GM23338 (cell line): ENCODE data around the gene OR5AU1. TPM values are rescaled to one million over a fixed set of nuclear protein-coding genes. Genes with fewer than 3 reads are reported as not detected.
"Not testable (repeated sequence)": the region's sequence is repeated elsewhere in the genome, so short reads cannot be mapped to it uniquely, and the experiment has no call there.

ENCODE experiments used
- ATAC-seq: fragments of 200-7000 bp; cut with Tn5 transposase; 3 replicates; pipeline ENCODE4 v1.9.1; 2020
- DNase-seq: peaks from one replicate; pipeline ENCODE4 v3.0.0-alpha.2; 2015; ENCODE audit warnings: low spot score
- H2AFZ ChIP-seq: fragments of 200-600 bp; sonication (generic); 2 replicates; pipeline ENCODE4 v1.8.0; 2016; ENCODE audit warnings: antibody characterized with exemption, mild to moderate bottlenecking, moderate library complexity
- H3F3A ChIP-seq: fragments of 200-600 bp; sonication (generic); replicated peaks from 2 replicates; pipeline ENCODE4 v1.8.0; 2017; ENCODE audit warnings: antibody characterized with exemption, mixed run types, low read depth
- H3K27ac ChIP-seq: fragments of 200-600 bp; sonication (generic); 2 replicates; pipeline ENCODE4 v1.6.1; 2016; ENCODE audit warnings: low read depth
- H3K27me3 ChIP-seq: fragments of 200-600 bp; sonication (generic); 2 replicates; pipeline ENCODE4 v1.8.0; 2016; ENCODE audit warnings: mild to moderate bottlenecking, mixed run types, moderate library complexity; ENCODE audit not compliant: insufficient read depth
- H3K36me3 ChIP-seq: fragments of 200-600 bp; sonication (generic); 2 replicates; pipeline ENCODE4 v1.8.0; 2016; ENCODE audit warnings: mild to moderate bottlenecking; ENCODE audit not compliant: insufficient read depth
- H3K4me1 ChIP-seq: fragments of 200-600 bp; sonication (generic); 2 replicates; pipeline ENCODE4 v1.8.0; 2016; ENCODE audit warnings: mild to moderate bottlenecking, moderate library complexity; ENCODE audit not compliant: insufficient read depth
- H3K4me2 ChIP-seq: fragments of 200-600 bp; sonication (generic); 2 replicates; pipeline ENCODE4 v1.7.1; 2017; ENCODE audit warnings: mixed run types
- H3K4me3 ChIP-seq: fragments of 200-600 bp; sonication (generic); 2 replicates; pipeline ENCODE4 v1.6.1; 2016; ENCODE audit warnings: mixed run types
- H3K79me2 ChIP-seq: fragments of 200-600 bp; sonication (generic); replicated peaks from 2 replicates; pipeline ENCODE4 v1.8.0; 2017; ENCODE audit warnings: mild to moderate bottlenecking; ENCODE audit not compliant: insufficient read depth
- H3K9me2 ChIP-seq: fragments of 200-600 bp; sonication (generic); 2 replicates; pipeline ENCODE4 v1.8.0; 2017; ENCODE audit not compliant: insufficient read depth
- H4K20me1 ChIP-seq: fragments of 200-600 bp; sonication (generic); replicated peaks from 2 replicates; pipeline ENCODE4 v1.8.0; 2017; ENCODE audit warnings: mild to moderate bottlenecking; ENCODE audit not compliant: insufficient read depth
- H3K27ac Mint-ChIP-seq: 2 replicates; pipeline ENCODE4 v1.8.0; 2020; ENCODE audit warnings: inconsistent platforms, mild to moderate bottlenecking, moderate library complexity, mixed read lengths
- H3K27me3 Mint-ChIP-seq: 3 replicates; pipeline ENCODE4 v1.8.0; 2022; ENCODE audit warnings: low read depth, mild to moderate bottlenecking, moderate library complexity, mixed read lengths, inconsistent platforms; ENCODE audit not compliant: insufficient read depth, poor library complexity
- H3K36me3 Mint-ChIP-seq: 3 replicates; pipeline ENCODE4 v1.8.0; 2021; ENCODE audit warnings: low read depth, mild to moderate bottlenecking, inconsistent platforms, moderate library complexity, mixed read lengths
- H3K4me1 Mint-ChIP-seq: 3 replicates; pipeline ENCODE4 v1.8.0; 2020; ENCODE audit warnings: mild to moderate bottlenecking, inconsistent platforms, mixed read lengths
- H3K4me3 Mint-ChIP-seq: 3 replicates; pipeline ENCODE4 v1.8.0; 2021; ENCODE audit warnings: moderate library complexity, mild to moderate bottlenecking, inconsistent platforms, mixed read lengths
- H3K9me3 Mint-ChIP-seq: 3 replicates; pipeline ENCODE4 v1.8.0; 2020; ENCODE audit warnings: moderate library complexity, mild to moderate bottlenecking, inconsistent platforms, mixed read lengths
- CTCF ChIP-seq, 2 experiments: fragments of 200-600 bp in 1 of 2; sonication (generic) in 1 of 2; conservative IDR thresholded peaks; 2 replicates each; pipeline versions ENCODE4 v1.5.1 to v1.6.1; 2016 to 2017; ENCODE audit warnings: antibody characterized with exemption in 2 of 2, low read depth in 2 of 2, mild to moderate bottlenecking in 2 of 2, moderate library complexity in 1 of 2
- REST ChIP-seq: IDR thresholded peaks from one replicate; pipeline ENCODE4 v1.6.1; 2018; ENCODE audit warnings: antibody characterized with exemption; ENCODE audit not compliant: unreplicated experiment
- ZNF114 ChIP-seq: fragments of 250-450 bp; sonication (Bioruptor Pico); IDR thresholded peaks from 2 replicates; pipeline ENCODE4 v1.5.0; 2020; ENCODE audit warnings: mild to moderate bottlenecking, moderate library complexity
- ZNF331 ChIP-seq: fragments of 250-450 bp; sonication (Bioruptor Pico); IDR thresholded peaks from 2 replicates; pipeline ENCODE4 v1.5.0; 2020; ENCODE audit warnings: low read depth, mild to moderate bottlenecking, moderate library complexity
- ZNF462 ChIP-seq: fragments of 250-450 bp; sonication (Bioruptor Pico); IDR thresholded peaks from 2 replicates; pipeline ENCODE4 v1.5.0; 2020; ENCODE audit warnings: mild to moderate bottlenecking, moderate library complexity
- polyA plus RNA-seq: library from polyadenylated mRNA; unstranded; fragments of >200 nt; fragmentation: Nextera tagmentation; extraction: Ambion mirVana; gene quantifications from 2 replicates; pipeline ENCODE4 v1.2.1, GENCODE V29; 2016
- total RNA-seq: library from RNA; depleted of rRNA; stranded (reverse); fragments of >200 nt; shearing (Covaris generic); gene quantifications from 2 replicates; pipeline ENCODE4 v1.2.3, GENCODE V29; 2014

OR5AU1 gene
- total and polyA plus RNA-seq, 2 experiments from 2014 or later = not detected

GRCh38 chr14:21165670-21166069, 9.8 kb upstream of the OR5AU1 start:
- H3K27ac ChIP-seq, H3K4me1 ChIP-seq, H3K27me3 Mint-ChIP-seq, H3K4me3 ChIP-seq, H2AFZ ChIP-seq, H3K79me2 ChIP-seq, H3K27ac Mint-ChIP-seq, DNase-seq, H3F3A ChIP-seq, H3K9me2 ChIP-seq, H3K36me3 Mint-ChIP-seq, H3K36me3 ChIP-seq, ATAC-seq, H3K4me2 ChIP-seq, H3K4me3 Mint-ChIP-seq, H3K4me1 Mint-ChIP-seq, H3K9me3 Mint-ChIP-seq, H4K20me1 ChIP-seq, H3K27me3 ChIP-seq: not testable (repeated sequence)

GRCh38 chr14:21165002-21165605, 9.2 kb upstream of the OR5AU1 start:
- H3K4me2 ChIP-seq, H3K4me1 Mint-ChIP-seq, H3K27ac ChIP-seq, H3K27me3 Mint-ChIP-seq, DNase-seq, H3K79me2 ChIP-seq, H3K36me3 Mint-ChIP-seq, H2AFZ ChIP-seq, H4K20me1 ChIP-seq, H3F3A ChIP-seq, H3K4me3 Mint-ChIP-seq, H3K4me1 ChIP-seq, H3K27ac Mint-ChIP-seq, H3K9me2 ChIP-seq, H3K36me3 ChIP-seq, H3K27me3 ChIP-seq, H3K9me3 Mint-ChIP-seq, H3K4me3 ChIP-seq: not testable (repeated sequence)
- ATAC-seq = peak; percentile 52

- H3K79me2 ChIP-seq = no peaks in the 10 kb centered on the region
- no peaks in the 10 kb centered on the region for H3K36me3 ChIP-seq
- H4K20me1 ChIP-seq = no peaks in the 10 kb centered on the region
- no peak overlapping the region for H3K4me2 ChIP-seq
- no peak overlapping the region for H3K4me3 ChIP-seq
- no peak overlapping the region for H2AFZ ChIP-seq
- no peaks in the 10 kb centered on the region for H3K4me1 ChIP-seq
- no peaks in the 10 kb centered on the region for H3F3A ChIP-seq
- H3K27me3 Mint-ChIP-seq = no peaks in the 10 kb centered on the region
- no peaks in the 10 kb centered on the region for H3K4me1 Mint-ChIP-seq
- no peaks in the 10 kb centered on the region for H3K27me3 ChIP-seq
- ATAC-seq = no peak
- no peak overlapping the region for H3K4me3 Mint-ChIP-seq
- H3K9me2 ChIP-seq = 0 out of 2 replicates have a peak, but pooled peaks cover 6% of the 10 kb centered on the region
- no peak for DNase-seq
- no peak overlapping the region for H3K27ac Mint-ChIP-seq
- H3K9me3 Mint-ChIP-seq = no peaks in the 10 kb centered on the region
- H3K27ac ChIP-seq = no peak overlapping the region
- H3K36me3 Mint-ChIP-seq = no peaks in the 10 kb centered on the region
- TF ChIP-seq ZNF114 (CRISPR knock-in tag) (no peak), ZNF331 (CRISPR knock-in tag) (no peak), REST (no peak), ZNF462 (CRISPR knock-in tag) (no peak), CTCF (conservative IDR thresholded peaks at IDR 0.05; ENCODE audit: low read depth in 2 of 2) (no peak)
These were observed 8.0 kb upstream of the OR5AU1 start for GRCh38 chr14:21163871-21164291.
